MM.1S (cell line): ENCODE measurements around the gene CREBL2.

Experiments used
- DNase-seq: peaks from one replicate; pipeline ENCODE4 v3.0.0-alpha.2; 2015
- H2AFZ ChIP-seq: fragments of 300-600 bp; sonication (generic); 2 replicates; pipeline ENCODE4 v1.6.0; 2016; ENCODE audit warnings: antibody characterized with exemption, low read length
- H3F3A ChIP-seq: fragments of 300-600 bp; sonication (generic); 2 replicates; pipeline ENCODE4 v1.6.1; 2016; ENCODE audit warnings: mild to moderate bottlenecking, antibody characterized with exemption, low read length, moderate library complexity, mixed read lengths; ENCODE audit not compliant: insufficient read depth
- H3K27ac ChIP-seq: fragments of 300-600 bp; sonication (generic); 2 replicates; pipeline ENCODE4 v1.5.1; 2016; ENCODE audit warnings: mild to moderate bottlenecking, low read length
- H3K27me3 ChIP-seq: fragments of 300-600 bp; sonication (generic); replicated peaks from 2 replicates; pipeline ENCODE4 v1.6.0; 2016; ENCODE audit warnings: low read length; ENCODE audit not compliant: insufficient read depth
- H3K36me3 ChIP-seq: fragments of 300-600 bp; sonication (generic); replicated peaks from 2 replicates; pipeline ENCODE4 v1.6.1; 2016; ENCODE audit warnings: mild to moderate bottlenecking, low read length, mixed read lengths; ENCODE audit not compliant: insufficient read depth
- H3K4me1 ChIP-seq: fragments of 300-600 bp; sonication (generic); 2 replicates; pipeline ENCODE4 v1.6.1; 2016; ENCODE audit warnings: low read length, mixed read lengths
- H3K4me2 ChIP-seq: fragments of 300-600 bp; sonication (generic); 2 replicates; pipeline ENCODE4 v1.6.0; 2016; ENCODE audit warnings: low read depth, low read length
- H3K4me3 ChIP-seq: fragments of 300-600 bp; sonication (generic); 2 replicates; pipeline ENCODE4 v1.5.1; 2016; ENCODE audit warnings: low read length, mixed read lengths
- H3K79me2 ChIP-seq: fragments of 300-600 bp; sonication (generic); 2 replicates; pipeline ENCODE4 v1.6.1; 2016; ENCODE audit warnings: mixed run types, low read length, mixed read lengths
- H3K9ac ChIP-seq: fragments of 300-600 bp; sonication (generic); 2 replicates; pipeline ENCODE4 v1.6.1; 2016; ENCODE audit warnings: low read length, mixed read lengths
- H3K9me2 ChIP-seq: fragments of 300-600 bp; sonication (generic); replicated peaks from 2 replicates; pipeline ENCODE4 v1.6.1; 2016; ENCODE audit warnings: mild to moderate bottlenecking, low read length, mixed read lengths; ENCODE audit not compliant: insufficient read depth
- H3K9me3 ChIP-seq: fragments of 300-600 bp; sonication (generic); replicated peaks from 2 replicates; pipeline ENCODE4 v1.6.1; 2016; ENCODE audit warnings: mild to moderate bottlenecking, low read length, mixed read lengths; ENCODE audit not compliant: insufficient read depth
- H4K20me1 ChIP-seq: fragments of 300-600 bp; sonication (generic); 2 replicates; pipeline ENCODE4 v1.6.1; 2016; ENCODE audit warnings: mild to moderate bottlenecking, low read length, moderate library complexity, mixed read lengths; ENCODE audit not compliant: insufficient read depth
- CTCF ChIP-seq: fragments of 300-600 bp; sonication (generic); IDR thresholded peaks from 2 replicates; pipeline ENCODE4 v1.5.1; 2016; ENCODE audit warnings: antibody characterized with exemption, low read length, mixed read lengths
- EZH2 ChIP-seq: fragments of 300-600 bp; sonication (generic); optimal IDR thresholded peaks from 2 replicates; pipeline ENCODE3; 2017; ENCODE audit warnings: low read depth, mild to moderate bottlenecking, antibody characterized with exemption, low read length, mixed read lengths
- EZH2phosphoT487 ChIP-seq: fragments of 300-600 bp; sonication (generic); IDR thresholded peaks from 2 replicates; pipeline ENCODE4 v1.6.1; 2018; ENCODE audit warnings: antibody characterized with exemption, low read length

Gene CREBL2

GRCh38 chr12:12685305-12685704 lies 73.6 kb downstream of the CREBL2 start:
- H4K20me1 ChIP-seq: no peaks in the 10 kb centered on the region
- no peak for DNase-seq
- H3K4me1 ChIP-seq: no peaks in the 10 kb centered on the region
- H3K9me3 ChIP-seq: no peaks in the 10 kb centered on the region
- H3F3A ChIP-seq: no peaks in the 10 kb centered on the region
- H3K9ac ChIP-seq: no peak overlapping the region
- no peak overlapping the region for H3K4me2 ChIP-seq
- H2AFZ ChIP-seq: no peak overlapping the region
- TF ChIP-seq EZH2 (no peak), EZH2phosphoT487 (no peak), CTCF (no peak)
- H3K27ac ChIP-seq: no peak overlapping the region
- H3K79me2 ChIP-seq: no peaks in the 10 kb centered on the region
- H3K4me3 ChIP-seq: no peak overlapping the region
- no peaks in the 10 kb centered on the region for H3K27me3 ChIP-seq
- H3K9me2 ChIP-seq: no peaks in the 10 kb centered on the region
- no peaks in the 10 kb centered on the region for H3K36me3 ChIP-seq

- Histone ChIP-seq H2AFZ (no peak overlapping the region), H3K4me1 (peaks cover 4% of the 10 kb centered on the region), H3K9me2 (no peaks in the 10 kb centered on the region), H3K27me3 (no peaks in the 10 kb centered on the region), H3F3A (peaks cover 4% of the 10 kb centered on the region), H3K79me2 (no peaks in the 10 kb centered on the region), H3K9me3 (no peaks in the 10 kb centered on the region), H4K20me1 (no peaks in the 10 kb centered on the region), H3K4me2 (no peak overlapping the region), H3K9ac (no peak overlapping the region), H3K4me3 (no peak overlapping the region), H3K27ac (no peak overlapping the region), H3K36me3 (no peaks in the 10 kb centered on the region)
- TF ChIP-seq EZH2: no peak
- TF ChIP-seq EZH2phosphoT487: no peak
- no peak for TF ChIP-seq CTCF
- DNase-seq: no peak
Observed at GRCh38 chr12:12686472-12686871, 74.8 kb downstream of the CREBL2 start.

GRCh38 chr12:12686925-12687324 lies 75.2 kb downstream of the CREBL2 start:
- H3K27ac ChIP-seq: no peak overlapping the region
- no peaks in the 10 kb centered on the region for H4K20me1 ChIP-seq
- H3K9ac ChIP-seq: no peak overlapping the region
- DNase-seq: no peak
- no peak for TF ChIP-seq CTCF
- TF ChIP-seq EZH2: no peak
- no peak for TF ChIP-seq EZH2phosphoT487
- no peaks in the 10 kb centered on the region for H3K9me2 ChIP-seq
- H3K4me1 ChIP-seq: peaks cover 9% of the 10 kb centered on the region
- no peak overlapping the region for H3K4me3 ChIP-seq
- H3K4me2 ChIP-seq: no peak overlapping the region
- no peaks in the 10 kb centered on the region for H3K27me3 ChIP-seq
- H3F3A ChIP-seq: peaks cover 8% of the 10 kb centered on the region
- H3K79me2 ChIP-seq: no peaks in the 10 kb centered on the region
- no peak overlapping the region for H2AFZ ChIP-seq
- no peaks in the 10 kb centered on the region for H3K9me3 ChIP-seq
- H3K36me3 ChIP-seq: no peaks in the 10 kb centered on the region
